ENCODE results near the gene TERB1.

The TERB1 gene

GRCh38 chr16:66801320-66802105, at the start of gene TERB1:
Gene TERB1 (minus strand): TSS chr16:66801584. CDS start chr16:66796798, 4,786 bp downstream.
- DNase-seq (ENCODE audit: low read depth) = no peak

GRCh38 chr16:66850115-66850815, 48.9 kb upstream of the TERB1 start:
- DNase-seq (ENCODE audit: low read depth) = no peak

DNA sequence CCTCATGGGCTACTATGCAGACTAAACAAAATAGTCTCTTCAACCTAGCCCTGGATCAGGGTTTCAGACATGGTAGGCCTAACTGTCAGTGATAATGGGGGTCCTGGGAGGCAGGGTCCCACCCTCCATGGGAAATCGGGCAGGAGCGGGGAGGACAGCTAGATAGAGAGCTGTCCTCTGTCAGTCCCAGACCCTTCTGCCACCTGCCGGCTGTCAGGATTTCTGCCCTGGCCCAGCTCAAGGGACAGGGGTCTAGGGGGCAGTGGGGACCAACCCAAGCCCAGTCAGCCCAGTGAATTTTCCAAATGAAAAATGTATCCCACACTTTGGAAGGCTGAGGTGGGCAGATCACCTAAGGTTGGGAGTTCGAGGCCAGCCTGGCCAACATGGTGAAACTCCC, 48.2 kb upstream of the TERB1 start:
- no peak for DNase-seq (ENCODE audit: low read depth)

GRCh38 chr16:66849021-66849420, 47.6 kb upstream of the TERB1 start:
- no peak for DNase-seq (ENCODE audit: low read depth)

GRCh38 chr16:66848172-66848571, 46.8 kb upstream of the TERB1 start:
- DNase-seq (ENCODE audit: low read depth) = no peak

DNA sequence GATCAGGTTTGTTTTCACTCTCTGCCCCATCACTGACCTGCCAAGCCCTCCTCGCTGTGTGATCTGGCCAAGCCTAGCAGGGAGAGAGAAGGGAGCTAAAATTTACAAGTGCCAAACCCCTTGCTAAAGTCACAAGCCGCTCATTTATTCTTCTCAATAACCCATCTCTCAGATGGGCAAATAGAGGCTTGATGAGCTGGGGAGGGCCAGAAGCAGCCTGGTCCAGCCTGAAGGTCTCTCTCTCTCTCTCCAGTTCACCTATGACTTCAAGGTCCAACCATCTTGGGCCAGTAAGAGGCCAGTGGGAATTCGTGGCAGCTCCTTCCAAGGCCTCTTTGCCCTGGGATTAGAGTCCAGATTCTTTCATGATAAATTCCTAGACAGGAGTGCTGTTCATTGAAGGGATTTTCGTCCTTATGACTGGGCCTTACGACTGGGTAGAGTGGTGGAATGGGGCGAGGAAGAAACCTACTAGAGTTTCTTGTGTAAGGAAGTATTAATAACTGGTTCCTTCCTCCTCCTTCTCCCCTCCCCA, 46.2 kb upstream of the TERB1 start:
- DNase-seq (ENCODE audit: low read depth) = no peak

DNA sequence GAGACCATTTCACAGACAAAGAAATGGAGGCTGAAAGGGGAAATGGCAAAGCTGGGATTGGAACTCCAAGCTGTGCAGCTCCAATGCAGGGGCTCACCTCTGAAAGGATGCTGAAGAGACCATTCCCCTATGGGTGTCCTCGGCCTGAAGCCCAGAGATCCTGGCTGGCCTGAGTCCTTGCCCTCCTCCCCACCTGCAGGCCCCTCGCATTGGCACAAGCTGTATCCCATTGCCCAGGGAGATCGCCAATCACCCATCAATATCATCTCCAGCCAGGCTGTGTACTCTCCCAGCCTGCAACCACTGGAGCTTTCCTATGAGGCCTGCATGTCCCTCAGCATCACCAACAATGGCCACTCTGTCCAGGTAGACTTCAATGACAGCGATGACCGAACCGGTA, 45.4 kb upstream of the TERB1 start:
- no peak for DNase-seq (ENCODE audit: low read depth)

DNA sequence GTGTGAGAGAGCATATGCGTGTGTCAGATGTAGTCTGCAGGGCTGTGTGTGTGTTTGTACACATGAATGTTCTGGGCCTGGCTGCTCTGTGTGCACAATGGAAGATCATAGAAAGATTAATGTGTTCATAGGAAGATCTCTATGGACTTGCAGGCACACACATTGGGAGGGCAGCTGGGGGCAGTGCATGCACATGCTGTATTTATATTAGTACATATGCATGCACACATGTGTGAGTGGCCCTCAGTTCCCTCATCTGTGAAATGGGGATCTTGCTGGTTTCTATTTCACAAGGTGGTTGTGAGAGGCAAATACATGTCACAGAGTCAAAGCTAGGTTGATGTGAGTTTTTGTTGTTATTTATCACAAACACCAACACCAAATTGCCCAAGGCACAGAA, 44.9 kb upstream of the TERB1 start:
- DNase-seq (ENCODE audit: low read depth) = no peak

DNA sequence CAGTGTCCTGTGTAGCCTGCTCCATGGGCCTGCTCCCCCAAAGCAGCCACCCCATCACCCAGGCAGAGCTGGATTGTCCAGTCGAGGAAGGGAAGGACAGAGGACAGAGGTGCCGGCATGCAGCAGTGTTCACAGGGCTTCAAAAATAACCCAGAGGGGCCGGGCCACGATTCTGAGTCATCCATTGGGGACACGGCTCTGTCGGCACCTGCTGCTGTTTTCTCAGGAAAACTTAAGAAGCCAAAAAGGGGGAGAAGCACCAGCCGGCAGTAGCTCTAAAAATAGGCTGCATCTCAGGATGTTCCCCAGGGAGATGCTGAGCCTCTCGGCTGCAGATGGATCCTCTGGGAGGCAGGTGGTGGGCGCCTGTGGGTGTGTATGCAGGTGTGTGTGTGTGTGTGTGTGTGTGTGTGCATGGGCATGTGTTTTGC, 44.4 kb upstream of the TERB1 start:
- no peak for DNase-seq (ENCODE audit: low read depth)

- DNase-seq (ENCODE audit: low read depth) = no peak
Measured at GRCh38 chr16:66845080-66845410, 43.7 kb upstream of the TERB1 start.

GRCh38 chr16:66844342-66845079, 43.1 kb upstream of the TERB1 start, which contains the start of gene CA7:
Gene CA7 (plus strand): TSS chr16:66844414. CDS start chr16:66844488, 74 bp downstream.
- no peak for DNase-seq (ENCODE audit: low read depth)

GRCh38 chr16:66844009-66844341, 42.6 kb upstream of the TERB1 start:
- no peak for DNase-seq (ENCODE audit: low read depth)

GRCh38 chr16:66843191-66843590, 41.8 kb upstream of the TERB1 start:
- DNase-seq (ENCODE audit: low read depth) = no peak

GRCh38 chr16:66842765-66843164, 41.4 kb upstream of the TERB1 start:
- DNase-seq (ENCODE audit: low read depth) = no peak

- DNase-seq (ENCODE audit: low read depth) = no peak
Measured at GRCh38 chr16:66841366-66841765, 40.0 kb upstream of the TERB1 start.

DNA sequence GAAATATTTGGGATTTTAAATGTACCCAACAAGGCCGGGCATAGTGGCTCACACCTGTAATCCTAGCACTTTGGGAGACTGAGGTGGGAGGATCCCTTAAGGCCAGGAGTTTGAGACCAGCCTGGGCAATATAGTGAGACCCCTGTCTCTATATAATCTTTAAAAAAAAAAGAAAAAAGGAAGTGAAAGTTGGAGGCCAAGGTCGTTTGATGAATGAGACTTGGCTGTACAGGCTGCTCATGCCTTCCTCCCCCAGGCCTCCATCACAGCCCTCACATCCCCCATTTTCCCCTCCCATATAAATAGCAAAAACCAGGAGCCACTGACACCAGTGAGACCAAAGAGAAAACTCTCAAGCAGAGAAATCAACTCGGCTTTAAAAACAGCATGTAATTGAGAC, 39.5 kb upstream of the TERB1 start:
- no peak for DNase-seq (ENCODE audit: low read depth)

- DNase-seq (ENCODE audit: low read depth) = no peak
Measured at GRCh38 chr16:66834746-66835145, 33.4 kb upstream of the TERB1 start.

- peak; percentile 39 for DNase-seq (ENCODE audit: low read depth)
Measured at GRCh38 chr16:66832661-66833305, 31.4 kb upstream of the TERB1 start.

- DNase-seq (ENCODE audit: low read depth) = no peak
Measured at GRCh38 chr16:66832190-66832589, 30.8 kb upstream of the TERB1 start.

DNA sequence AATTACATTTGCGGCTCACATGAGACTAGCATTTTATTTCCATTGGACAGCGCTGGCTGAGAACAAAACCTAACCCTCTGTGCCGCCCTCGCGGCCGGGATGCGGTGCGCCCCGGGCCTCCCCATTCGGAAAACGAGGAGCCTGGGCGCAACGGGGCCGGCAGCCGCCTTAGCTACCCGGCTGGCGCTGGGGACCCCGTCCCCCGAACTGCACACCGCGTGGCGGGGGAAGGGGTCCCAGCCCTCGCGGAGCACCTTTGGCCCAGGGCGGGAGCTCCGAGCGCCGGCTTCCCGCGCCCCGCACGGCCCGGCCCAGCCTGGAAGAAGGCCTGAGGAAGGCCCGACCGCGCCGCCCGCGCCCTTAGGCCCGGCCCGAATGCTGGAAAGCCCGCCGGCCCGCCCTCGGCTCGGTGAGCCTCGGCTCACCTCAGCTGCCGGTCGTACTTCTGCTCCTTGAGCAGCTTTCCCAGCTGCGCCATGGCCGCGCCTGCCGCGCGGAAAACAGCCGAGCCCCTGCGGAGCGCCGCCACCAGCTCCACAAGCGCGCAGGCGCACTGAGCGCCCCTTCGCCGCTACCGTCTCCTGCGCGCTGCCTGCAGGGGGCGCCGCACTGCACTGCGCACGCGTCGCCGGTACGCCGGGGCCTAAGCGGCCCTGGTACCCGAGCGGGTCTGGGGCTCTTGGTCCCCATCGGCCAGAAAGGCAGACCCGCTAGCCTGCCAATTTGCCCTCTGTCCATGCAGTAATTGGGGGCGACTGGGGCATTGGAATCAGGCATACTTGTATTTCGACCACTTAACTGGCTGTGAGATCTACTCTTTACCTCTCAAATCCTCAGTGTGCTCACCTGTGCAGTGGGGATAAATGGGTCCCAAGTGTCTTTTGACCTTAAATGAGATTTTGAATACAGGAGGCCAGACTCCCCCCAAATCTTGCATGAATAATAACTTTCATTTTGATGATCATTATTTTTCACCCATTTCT, 29.3 kb upstream of the TERB1 start, which contains the start of gene NAE1:
Gene NAE1 (minus strand): TSS at position 555 of the 983 bp plus-strand sequence. CDS start 77 bp downstream, at position 478.
- peak; percentile 72 for DNase-seq (ENCODE audit: low read depth)

DNA sequence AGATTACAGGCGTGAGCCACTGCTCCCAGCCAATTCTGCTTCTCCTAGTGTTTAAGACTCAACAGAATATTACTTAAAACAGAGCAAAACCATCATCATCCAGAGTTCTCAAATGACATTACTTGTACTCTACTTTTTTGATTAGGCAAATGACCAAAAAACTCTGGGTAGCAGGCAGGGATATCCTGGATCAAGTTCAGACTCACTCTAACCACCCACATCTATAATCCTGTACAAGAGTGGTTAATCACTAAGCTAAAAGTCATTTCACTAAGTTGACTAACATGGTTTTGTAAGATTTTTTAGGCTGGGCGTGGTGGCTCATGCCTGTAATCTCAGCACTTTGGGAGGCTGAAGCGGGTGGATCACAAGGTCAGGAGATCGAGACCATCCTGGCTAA, 22.6 kb upstream of the TERB1 start:
- DNase-seq (ENCODE audit: low read depth) = peak; percentile 37
